HG03571 (cell line): ENCODE measurements around the gene CSF1R.

Source experiments
- ATAC-seq: cut with Tn5 transposase; IDR thresholded peaks from one replicate; pipeline ENCODE4 v1.9.1; 2021; ENCODE audit not compliant: unreplicated experiment

Gene CSF1R

DNA sequence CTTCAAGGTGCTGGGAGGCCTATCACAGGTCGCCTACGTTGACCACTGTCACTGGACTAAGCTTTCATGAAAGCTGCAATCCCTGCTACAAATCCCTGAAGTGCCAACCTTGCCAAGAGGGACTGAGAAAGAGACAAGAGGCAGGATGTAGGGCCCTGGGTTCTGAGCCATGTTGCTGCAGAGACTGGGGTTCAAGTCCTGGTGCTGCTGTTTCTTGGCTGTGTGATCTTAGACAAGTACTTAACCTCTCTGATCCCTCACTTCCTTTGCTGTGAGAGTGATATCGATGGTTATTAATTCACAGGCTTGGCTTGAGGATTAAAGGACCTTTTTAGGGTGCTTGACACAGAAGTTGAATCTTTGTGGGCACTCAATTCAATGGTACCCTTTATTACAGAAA lies 15.5 kb downstream of the CSF1R start:
- ATAC-seq, result no peak

DNA sequence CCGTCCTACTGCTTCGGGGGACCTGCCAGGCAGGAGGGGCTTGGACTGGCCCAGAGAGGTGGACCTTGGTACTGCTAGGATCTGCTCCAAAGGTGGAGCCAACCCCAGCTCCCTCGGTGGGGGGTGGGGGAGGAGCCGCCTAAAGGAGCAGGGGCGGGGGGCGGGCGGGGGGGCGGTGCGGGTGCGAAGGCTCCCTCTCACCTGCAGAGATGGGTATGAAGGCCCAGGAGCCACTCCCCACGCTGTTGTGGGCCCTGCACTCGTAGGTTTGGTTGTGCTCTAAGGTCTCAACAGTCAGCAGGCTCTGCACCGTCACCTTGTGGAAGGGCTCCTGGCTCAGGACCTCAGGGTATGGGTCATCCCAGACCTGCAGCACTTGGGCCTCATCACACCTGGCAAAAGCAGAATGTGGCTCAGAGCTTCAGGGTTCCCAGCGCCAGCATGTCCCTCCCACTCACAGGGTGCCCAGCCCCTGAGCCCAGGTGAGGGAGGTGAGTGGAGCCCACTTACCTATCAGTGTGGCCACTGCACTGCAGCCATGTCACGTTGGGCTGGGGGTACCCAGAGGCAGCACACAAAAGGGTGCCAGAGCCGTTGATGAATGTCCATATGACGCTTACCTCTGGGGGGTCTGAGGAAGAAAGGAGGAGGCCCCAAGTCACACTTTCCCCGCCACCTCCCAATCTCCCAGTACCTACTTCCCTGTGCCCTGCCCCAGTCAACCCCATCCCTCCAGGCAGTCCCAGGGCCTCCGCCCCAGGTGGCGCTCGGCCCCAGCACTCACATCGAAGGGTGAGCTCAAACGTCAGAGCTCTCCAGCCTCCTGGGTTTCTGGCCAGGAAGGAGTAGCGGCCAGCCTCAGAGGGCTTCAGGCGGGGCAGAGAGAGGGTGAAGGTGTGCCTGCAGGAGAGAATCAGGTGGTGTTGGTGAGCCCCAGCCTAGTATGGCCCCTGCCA lies 16.4 kb downstream of the CSF1R start:
- ATAC-seq, result no peak

DNA sequence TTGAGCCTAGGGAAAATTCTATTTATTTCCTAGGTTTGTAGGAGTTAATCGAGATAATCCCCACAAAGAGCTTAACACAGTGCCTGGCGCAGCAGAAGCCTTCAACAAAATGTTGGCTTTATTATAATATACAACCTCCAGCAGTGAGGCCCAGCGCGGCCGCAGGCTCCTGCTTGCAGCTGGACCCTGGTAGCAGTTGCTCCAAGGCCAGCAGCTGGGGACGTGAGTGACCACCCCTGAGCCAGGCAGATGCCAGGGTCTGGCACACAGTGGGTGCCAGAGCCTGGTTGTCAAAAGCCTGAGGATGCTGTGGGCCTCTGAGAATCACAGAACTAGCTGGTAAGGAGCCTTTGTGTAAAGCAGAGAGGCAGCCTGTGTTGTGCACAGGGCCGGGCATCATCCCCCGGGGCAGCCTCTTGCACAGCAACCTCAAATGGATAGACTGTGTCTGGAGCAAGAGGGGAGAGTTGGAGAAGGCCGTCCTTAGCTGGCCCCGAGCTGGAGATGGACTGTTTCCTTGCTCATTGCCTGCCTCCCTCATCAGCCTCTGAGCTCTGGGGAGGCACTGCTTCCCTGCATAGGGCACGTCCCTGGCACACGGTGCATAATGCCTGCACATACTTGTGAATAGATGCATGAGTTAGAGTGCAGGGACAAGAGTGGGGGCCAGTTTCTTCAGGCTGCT lies 17.3 kb downstream of the CSF1R start:
- ATAC-seq, result no peak

DNA sequence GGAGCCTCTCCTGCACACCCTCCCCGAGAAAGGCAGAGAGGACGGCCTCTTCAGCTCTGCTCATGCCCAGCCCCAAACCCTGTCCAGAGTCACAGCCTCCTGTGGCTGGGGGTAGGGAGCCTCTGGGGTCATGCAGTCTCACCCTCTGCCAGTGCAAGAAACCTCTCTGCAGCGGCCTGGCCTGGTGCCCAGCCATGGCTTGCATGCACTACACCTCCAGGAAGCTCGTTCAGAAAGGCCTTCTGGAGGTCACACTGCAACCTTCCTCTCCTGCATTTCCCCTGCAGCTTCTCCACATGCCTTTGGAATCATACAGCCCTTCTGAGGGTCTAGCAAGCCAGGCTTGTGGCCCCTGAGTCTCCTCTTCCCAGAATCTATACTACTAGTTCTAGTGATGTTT lies 17.9 kb downstream of the CSF1R start:
- no peak for ATAC-seq

DNA sequence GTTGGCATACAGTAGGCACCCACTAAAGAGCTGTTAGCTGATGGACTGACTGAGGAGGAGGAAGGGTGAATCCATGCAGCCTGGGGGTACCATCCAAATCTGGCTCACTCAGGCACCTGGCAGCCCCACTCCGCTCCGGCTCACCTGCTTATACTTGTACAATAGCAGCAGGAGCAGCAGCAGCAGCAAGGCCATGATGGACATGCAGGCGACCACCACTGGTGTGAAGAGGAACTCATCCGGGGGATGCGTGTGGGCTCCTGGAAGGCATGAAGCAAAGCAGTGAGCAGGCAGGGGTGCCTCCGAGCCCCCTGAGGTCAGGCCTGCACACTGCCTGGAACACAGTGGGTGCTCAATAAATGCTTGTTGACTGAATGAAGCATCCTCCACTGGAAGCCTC lies 18.3 kb downstream of the CSF1R start:
- ATAC-seq, result no peak

DNA sequence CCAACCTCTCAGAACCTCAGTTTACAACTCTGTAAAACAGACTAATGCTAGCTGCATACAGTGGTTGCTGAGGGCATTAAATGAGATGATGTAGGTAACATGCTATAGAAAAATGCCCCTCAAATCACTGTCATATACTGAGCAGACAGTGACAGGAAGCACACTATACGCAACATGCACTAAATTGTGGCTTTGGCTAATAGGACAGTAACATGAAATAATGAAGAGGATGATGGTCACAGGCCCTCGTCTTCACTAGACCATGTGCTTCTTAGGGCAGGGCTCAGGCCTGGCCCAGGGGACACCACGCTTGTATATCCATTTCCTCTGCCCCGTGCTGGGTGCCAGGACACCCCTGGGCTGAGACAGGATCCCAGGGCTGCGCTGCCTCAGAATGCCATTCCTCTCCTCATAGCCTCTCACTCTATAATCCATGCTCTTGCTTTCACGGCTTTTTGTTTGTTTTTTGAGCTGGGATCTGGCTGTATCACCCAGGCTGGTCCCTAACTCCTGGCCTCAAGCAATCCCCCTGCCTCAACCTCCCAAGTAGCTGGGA lies 18.9 kb downstream of the CSF1R start:
- ATAC-seq, result no peak

DNA sequence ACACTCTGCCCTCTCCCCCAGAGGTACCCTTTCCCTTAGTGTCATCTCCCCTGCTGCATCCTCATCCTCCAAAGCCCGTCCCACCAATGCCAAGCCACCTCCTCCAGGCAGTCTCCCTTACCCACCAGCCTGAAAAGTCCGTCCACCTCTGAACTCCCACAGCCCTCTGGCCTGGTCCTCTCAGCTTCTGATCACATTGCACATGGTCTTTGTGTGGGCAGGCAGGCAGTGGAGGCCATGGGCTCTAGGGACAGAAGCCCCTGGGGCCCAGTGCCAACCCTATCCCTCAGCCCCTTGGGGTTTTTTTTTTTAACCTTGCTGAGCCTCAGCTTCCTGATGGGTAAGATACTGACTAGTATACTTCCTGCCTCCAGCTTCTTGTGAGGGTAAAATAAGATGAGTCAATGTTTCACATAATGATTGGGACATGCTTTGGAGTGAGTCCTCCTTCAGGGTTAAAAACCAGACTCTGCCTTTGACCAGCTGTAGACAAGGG lies 19.4 kb downstream of the CSF1R start:
- ATAC-seq, result no peak

DNA sequence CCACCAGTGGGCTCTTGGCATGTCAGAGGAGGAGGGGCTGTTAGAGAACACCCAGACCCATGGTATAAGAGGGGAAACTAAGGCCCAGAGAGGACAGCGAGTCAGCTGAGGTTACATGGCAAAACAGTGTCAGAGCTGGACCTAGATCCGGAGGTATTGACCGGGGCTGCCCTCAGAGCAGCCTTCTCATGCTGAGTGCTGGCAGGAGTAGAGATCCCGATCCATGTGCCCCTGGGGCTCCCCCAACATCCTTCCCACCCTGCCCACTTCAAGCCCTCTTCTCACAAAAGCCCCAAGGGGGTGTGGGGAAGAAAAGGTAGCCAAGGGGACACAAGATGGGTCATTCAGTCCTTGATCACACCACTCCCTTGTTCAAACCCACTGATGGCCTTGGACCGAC lies 19.9 kb downstream of the CSF1R start:
- no peak for ATAC-seq

DNA sequence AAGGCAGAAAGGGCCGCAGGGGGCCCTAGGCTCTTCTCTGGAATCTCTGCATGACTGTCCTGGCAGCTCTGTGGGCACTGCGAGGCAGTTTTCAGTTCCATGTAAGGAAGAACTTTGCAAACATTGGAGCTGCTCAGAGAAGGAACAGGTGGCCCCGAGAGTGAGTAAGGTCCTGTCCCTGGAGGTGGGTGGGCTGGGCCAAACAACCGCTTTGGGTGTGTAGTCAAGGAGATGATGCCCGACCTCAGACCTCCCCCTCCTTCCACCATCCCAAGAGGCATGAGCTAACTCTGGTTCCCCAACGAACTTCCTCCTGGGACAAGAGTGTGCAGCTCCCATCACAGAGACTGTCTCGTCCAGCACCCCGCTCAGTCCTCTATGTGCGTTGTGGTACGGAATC lies 20.5 kb downstream of the CSF1R start:
- ATAC-seq, result no peak

DNA sequence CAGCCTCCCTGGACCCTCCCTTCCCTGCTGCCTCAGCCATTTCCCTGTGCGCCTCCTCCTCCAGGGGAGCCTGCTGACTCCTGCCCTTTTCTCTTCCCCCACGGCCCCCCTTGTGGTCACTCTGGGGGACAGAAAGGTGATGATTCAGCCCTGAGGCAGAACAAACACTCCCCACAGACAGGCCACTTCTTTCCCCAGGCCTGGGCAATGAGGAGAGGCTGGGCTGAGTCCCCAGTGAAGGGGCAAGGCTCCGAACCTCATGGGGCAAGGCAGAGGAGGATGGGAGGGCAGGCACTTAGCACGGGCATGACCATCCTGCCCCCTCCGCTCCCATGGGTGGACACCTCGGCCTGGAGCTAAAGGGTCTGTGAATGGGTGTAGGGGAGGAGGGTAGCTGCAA lies 21.0 kb downstream of the CSF1R start:
- ATAC-seq, result no peak

DNA sequence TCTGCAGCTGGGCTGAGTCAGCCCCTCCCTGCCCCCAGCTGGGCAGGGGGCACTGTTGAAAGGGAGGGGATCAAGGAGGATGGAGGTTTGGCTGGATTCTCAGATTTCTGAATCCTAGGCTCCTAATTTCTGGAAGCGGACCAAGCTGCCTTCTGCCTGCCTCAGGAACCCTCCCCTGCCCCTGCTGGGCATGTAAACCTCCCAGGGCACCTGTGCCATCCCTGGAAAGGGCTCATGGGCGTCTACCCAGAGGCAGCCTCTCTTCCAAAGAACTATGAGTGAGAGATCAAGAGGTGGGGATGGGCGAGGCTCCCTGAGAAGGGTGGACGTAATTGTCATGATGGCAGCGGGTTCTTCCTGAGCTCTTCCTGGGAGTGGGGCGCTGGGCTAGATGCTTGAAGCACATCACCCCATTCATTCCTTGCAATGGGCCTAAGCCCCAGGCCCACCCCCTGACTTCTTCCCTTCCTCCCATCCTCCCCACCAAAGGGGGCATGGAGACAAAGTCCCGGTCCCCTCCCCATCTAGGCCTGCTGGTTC lies 21.6 kb downstream of the CSF1R start:
- no peak for ATAC-seq

DNA sequence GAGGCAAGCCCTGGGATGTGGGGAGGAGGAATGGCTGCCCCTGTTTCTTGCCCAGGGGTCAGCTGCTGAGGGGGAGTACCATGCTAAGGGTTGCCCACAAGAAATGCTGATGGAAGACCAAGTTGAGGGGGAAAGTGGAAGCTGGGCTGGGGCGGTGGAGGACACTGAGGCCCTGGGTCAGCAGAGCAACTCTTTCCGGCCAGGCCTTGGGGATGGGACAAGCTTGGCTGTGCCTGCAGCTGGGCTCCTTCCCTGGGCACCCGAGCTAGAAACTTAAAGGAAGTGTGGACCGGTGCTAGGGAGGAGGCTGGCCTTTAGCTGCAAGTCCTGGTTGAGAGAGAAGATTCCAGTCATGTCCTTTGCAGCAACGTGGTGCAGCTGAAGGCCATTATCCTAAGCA lies 22.7 kb downstream of the CSF1R start:
- ATAC-seq, result no peak

DNA sequence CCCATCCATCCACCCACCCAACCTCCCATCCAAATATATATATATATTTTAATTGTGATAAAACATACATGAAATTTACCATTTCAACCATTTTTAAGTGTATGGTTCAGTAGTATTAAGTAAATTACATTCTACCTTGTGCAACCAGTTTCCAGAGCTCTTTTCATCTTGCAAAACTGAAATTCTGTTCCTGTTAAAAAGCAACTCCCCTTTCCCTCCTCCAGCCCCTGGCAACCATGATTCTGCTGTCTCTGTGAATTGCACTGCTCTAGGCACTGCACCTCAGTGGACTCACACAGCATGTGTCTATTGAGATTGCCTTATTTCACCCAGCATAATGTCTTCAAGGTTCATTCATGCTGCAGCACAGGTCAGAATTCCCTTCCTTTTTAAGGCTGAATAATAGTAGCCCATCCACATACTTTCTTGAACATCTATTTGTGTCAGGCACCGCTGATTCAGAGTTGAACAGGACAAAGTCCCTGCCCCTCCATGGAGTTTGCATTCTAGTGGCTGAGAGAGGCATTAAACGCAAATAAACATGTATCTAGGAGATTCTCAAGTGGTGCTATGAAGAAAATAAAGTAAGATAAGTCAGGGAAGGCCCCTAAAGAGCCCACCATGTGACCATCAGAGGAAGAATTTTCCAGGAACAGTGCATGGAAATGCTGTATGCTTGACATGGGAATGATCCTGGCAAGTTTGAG lies 24.0 kb downstream of the CSF1R start:
- no peak for ATAC-seq

DNA sequence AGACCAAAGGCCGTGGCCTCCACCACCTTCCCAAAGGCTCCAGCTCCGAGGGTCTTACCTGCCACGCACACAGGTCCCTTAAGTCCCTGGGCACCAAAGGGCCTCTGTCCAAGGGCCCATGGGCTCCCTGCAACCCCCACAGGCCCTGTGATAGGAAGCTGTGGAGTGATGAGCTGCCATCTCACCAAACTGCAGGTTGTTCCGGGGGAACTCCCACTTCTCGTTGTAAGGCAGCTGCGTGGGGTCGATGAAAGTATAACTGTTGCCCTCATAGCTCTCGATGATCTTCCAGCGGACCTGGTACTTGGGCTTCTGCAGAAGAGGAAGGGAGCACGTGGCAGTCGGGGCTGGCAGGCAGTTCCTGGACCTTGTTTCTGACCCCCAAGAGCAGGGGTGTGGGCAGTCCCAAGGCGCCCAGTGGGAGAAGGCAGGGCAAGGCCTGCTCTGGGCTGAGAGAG lies 24.8 kb downstream of the CSF1R start:
- no peak for ATAC-seq

DNA sequence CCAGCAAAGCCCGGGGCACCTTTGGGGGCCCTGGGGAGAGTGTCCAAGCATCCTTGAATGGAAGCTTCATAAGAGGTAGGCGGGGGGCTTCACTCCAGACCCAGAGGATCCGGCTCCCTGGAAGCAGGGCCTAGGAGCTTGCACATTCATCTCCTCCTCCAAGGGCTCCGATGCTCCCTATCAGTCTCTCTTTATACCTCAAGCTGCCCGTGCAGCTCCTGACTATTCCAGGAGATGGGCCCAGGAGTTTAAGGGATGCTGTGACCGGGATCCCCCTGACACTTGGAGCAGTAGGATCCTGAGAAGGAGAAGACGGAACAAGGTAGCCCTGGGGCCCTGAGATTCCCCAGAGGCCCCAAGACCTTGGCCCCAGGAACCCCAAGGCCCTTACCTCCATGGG lies 25.9 kb downstream of the CSF1R start:
- no peak for ATAC-seq

DNA sequence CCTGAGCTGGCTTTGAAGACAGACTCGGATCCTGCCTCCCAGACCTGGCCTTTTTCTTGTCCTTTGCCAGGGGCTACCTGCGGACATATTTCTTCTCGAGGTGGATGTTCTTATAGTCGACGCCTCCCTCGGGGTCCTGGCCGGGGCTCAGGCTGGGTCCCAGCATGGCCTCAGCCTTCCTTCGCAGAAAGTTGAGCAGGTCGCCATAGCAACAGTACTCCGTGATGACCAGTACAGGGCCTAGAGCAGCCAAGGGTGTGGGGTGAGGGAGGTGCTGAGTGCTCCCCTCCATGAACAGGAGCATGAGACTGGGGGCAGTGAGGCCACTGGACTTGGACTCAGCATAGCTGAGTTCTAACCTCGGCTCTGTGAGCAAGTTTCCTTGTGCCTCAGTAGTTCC lies 26.7 kb downstream of the CSF1R start:
- ATAC-seq, result no peak

DNA sequence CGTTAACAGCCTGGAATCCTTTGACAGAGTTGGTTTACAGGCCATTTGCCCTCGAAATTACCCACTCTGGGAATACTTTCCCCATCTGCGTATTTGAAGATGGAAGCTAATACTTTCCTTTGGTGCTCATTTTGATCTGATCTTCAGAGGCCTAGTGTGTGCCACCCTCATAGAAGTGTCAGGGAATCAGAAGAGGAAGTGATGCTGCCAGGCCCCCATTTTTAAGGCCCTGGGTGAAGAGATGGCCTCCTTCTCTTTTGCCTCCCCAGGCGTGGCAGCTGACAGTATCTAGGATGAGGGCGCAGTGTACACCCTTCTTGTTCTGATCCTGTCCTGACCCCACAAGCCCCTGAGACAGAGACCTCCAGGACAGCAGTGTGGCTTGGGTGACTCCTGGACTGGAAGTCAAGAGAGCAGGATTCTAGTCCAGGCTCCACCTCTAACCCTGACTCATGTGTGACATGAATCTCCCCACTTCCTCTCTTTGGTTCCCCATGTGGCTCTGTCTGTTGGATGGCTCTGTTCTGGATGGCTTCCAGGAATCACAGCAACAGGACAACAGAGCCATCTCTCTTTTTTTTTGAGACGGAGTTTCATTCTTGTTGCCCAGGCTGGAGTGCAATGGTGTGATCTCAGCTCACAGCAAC lies 27.8 kb downstream of the CSF1R start:
- no peak for ATAC-seq

DNA sequence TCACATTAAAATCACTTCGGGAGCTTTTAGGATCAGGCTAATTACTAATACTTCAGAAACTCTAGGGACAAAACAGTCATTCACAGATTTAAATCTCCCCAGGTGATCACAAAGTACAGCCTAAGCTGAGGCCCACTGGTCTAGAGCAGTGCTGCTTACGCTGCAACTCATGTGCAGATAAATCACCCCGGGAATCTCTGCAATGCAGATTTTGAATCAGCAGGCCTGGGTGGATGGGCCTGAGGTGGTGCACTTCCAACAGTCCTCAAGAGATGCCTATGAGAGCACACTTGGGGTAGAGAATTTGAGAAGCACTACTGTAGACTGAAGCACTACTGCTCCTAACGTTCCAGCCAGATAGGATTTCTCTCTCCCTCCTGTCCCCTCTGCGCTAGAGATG lies 28.4 kb downstream of the CSF1R start:
- no peak for ATAC-seq

DNA sequence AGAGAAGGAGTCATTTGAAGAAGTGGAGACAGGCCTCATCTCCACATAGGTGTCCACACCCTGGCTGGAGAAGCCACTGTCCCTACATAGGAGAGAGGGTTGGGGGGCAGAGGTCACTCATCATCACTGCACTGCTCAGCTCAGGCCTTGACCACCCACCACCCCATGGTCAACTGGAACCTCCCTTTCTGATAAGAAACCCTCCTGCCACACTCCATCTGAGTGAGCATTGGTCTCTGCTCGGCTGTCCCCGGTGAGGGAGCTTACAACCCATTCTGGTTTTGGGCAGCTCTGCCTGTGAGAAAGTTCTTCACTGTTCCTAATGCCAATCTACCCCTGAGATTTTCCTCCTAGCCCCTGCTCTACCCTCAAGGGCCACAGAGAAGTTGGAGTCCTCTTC lies 28.8 kb downstream of the CSF1R start:
- no peak for ATAC-seq

DNA sequence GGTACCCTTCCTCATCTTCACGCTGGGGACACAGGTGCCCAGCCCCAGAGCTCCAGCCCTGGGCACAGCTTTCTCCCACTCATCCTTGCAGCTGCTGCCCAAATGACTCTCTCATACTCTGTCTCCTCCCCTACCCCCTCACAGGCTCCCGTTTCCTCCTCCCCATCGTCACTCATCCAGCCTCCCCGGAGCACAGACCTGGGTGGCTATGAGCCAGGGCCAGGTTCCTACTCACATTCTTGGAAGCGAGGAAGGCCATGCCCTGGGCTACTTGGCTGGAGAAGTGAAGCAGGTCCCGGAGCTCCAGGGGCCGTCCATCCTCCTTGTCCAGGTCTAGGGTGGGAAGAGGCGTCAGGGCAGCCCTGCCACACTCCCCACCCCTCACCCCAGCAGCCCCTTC lies 29.3 kb downstream of the CSF1R start:
- ATAC-seq, result no peak

DNA sequence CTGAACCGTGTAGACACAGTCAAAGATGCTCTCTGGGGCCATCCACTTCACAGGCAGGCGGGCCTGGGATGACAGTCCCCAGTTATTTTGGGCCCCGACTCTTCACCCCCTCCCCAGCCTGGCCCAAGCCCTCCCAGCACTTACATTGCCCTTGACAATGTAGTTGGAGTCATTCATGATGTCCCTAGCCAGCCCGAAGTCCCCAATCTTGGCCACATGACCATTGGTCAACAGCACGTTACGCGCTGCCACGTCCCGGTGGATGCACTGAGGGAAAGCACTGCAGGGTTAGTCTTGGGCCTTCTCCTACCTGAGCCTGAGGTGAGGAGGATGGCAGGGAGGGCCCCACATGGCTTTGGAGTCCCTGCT lies 30.3 kb downstream of the CSF1R start:
- no peak for ATAC-seq
